GM18867 (cell line): ENCODE results near the gene PDE7B.
"Not testable (repeated sequence)": the region's sequence is repeated elsewhere in the genome, so short reads cannot be mapped to it uniquely, and the experiment has no call there.

Experiments
- ATAC-seq: cut with Tn5 transposase; IDR thresholded peaks from one replicate; pipeline ENCODE4 v1.9.1; 2021; ENCODE audit warnings: mild to moderate bottlenecking, moderate library complexity; ENCODE audit not compliant: unreplicated experiment

Gene PDE7B

GRCh38 chr6:135842618-135843392 lies 8.7 kb upstream of the PDE7B start:
- ATAC-seq, result no peak

- no peak for ATAC-seq
These were observed 619 bp upstream of the PDE7B start for GRCh38 chr6:135850882-135851281.

- ATAC-seq, result no peak
These were observed 1.2 kb downstream of the PDE7B start for GRCh38 chr6:135852746-135853145.

- ATAC-seq, result no peak
These were observed 1.7 kb downstream of the PDE7B start for GRCh38 chr6:135853227-135853626.

- ATAC-seq, result no peak
These were observed 2.5 kb downstream of the PDE7B start for GRCh38 chr6:135853986-135854385.

- peak; percentile 35 for ATAC-seq
These were observed 3.3 kb downstream of the PDE7B start for GRCh38 chr6:135854799-135855198.

- ATAC-seq, result no peak
These were observed 7.4 kb downstream of the PDE7B start for GRCh38 chr6:135858931-135859330.

- no peak for ATAC-seq
These were observed 8.9 kb downstream of the PDE7B start for GRCh38 chr6:135860361-135860760.

- ATAC-seq, result peak; percentile 69
These were observed 9.7 kb downstream of the PDE7B start for GRCh38 chr6:135861189-135861588.

GRCh38 chr6:135864929-135865328 lies 13.4 kb downstream of the PDE7B start:
- not testable (repeated sequence) for ATAC-seq

- ATAC-seq, result no peak
These were observed 15.1 kb downstream of the PDE7B start for GRCh38 chr6:135866445-135867123.

- no peak for ATAC-seq
These were observed 15.8 kb downstream of the PDE7B start for GRCh38 chr6:135867332-135867731.

- no peak for ATAC-seq
These were observed 18.4 kb downstream of the PDE7B start for GRCh38 chr6:135869857-135870256.

- no peak for ATAC-seq
These were observed 19.2 kb downstream of the PDE7B start for GRCh38 chr6:135870722-135871121.

- no peak for ATAC-seq
These were observed 19.8 kb downstream of the PDE7B start for GRCh38 chr6:135871296-135871695.

GRCh38 chr6:135871878-135872277 lies 20.4 kb downstream of the PDE7B start:
- no peak for ATAC-seq

- ATAC-seq, result no peak
These were observed 23.9 kb downstream of the PDE7B start for GRCh38 chr6:135875446-135875845.

- no peak for ATAC-seq
These were observed 24.6 kb downstream of the PDE7B start for GRCh38 chr6:135876058-135876457.

- ATAC-seq, result no peak
These were observed 26.2 kb downstream of the PDE7B start for GRCh38 chr6:135877666-135878065.

- peak; percentile 97 for ATAC-seq
These were observed 28.8 kb downstream of the PDE7B start for GRCh38 chr6:135880066-135880972.

- ATAC-seq, result no peak
These were observed 31.5 kb downstream of the PDE7B start for GRCh38 chr6:135883045-135883444.
